OCI-LY3 (cell line): ENCODE results near the gene MAD2L1BP.

ENCODE experiments used
- CTCF ChIP-seq: fragments of 200-600, 300-600 bp; sonication (generic); IDR thresholded peaks from 2 replicates; pipeline ENCODE4 v1.5.1; 2014; ENCODE audit warnings: antibody characterized with exemption, low read length, low read depth
- EZH2phosphoT487 ChIP-seq: fragments of 200-600 bp; shearing (Covaris generic); IDR thresholded peaks from 2 replicates; pipeline ENCODE4 v1.6.1; 2018; ENCODE audit warnings: antibody characterized with exemption, mixed run types, low read depth

GRCh38 chr6:43687437-43688347 is 52.1 kb downstream of the MAD2L1BP start, which contains the start of gene MRPS18A:
- no peak for TF ChIP-seq CTCF
- TF ChIP-seq EZH2phosphoT487: no peak
